ENCODE measurements around the gene XIRP2. TPM values are rescaled to one million over a fixed set of nuclear protein-coding genes. Genes with fewer than 3 reads are reported as not detected.

XIRP2 gene
- total RNA-seq, 2 donors from 2014 or later: not detected

GRCh38 chr2:167128130-167128529, 239.8 kb downstream of the XIRP2 start:
- no peak overlapping the region for H3K27ac ChIP-seq
- ATAC-seq (no peak), DNase-seq (no peak)
- H3K36me3 ChIP-seq (replicated peaks in 1 of 2; ENCODE audit: insufficient read depth in 1 of 2, low read depth in 2 of 2): no peaks in the 10 kb centered on the region
- H3K4me1 ChIP-seq: no peaks in the 10 kb centered on the region
- TF ChIP-seq POLR2A (IDR thresholded peaks at IDR 0.05): no peak
- no peak for TF ChIP-seq CTCF (IDR thresholded peaks at IDR 0.05)
- H3K4me3 ChIP-seq: no peak overlapping the region
- intact Hi-C loops (cut with DNase I): no loop called here
- no peaks in the 10 kb centered on the region for H3K9me3 ChIP-seq
- no peaks in the 10 kb centered on the region for H3K27me3 ChIP-seq
- WGBS, 2 donors: 91 to 95% methylated on average over 9 of the region's 9 CpGs

GRCh38 chr2:167132066-167132465, 243.8 kb downstream of the XIRP2 start:
- intact Hi-C loops (cut with DNase I): no loop called here
- H3K27me3 ChIP-seq: no peaks in the 10 kb centered on the region
- H3K4me1 ChIP-seq: no peaks in the 10 kb centered on the region
- no peak overlapping the region for H3K27ac ChIP-seq
- no peak for TF ChIP-seq CTCF (IDR thresholded peaks at IDR 0.05)
- no peak for TF ChIP-seq POLR2A (IDR thresholded peaks at IDR 0.05)
- WGBS, 2 donors: 100% methylated on average over 1 of the region's 1 CpG
- ATAC-seq (no peak), DNase-seq (no peak)
- no peaks in the 10 kb centered on the region for H3K36me3 ChIP-seq (replicated peaks in 1 of 2; ENCODE audit: insufficient read depth in 1 of 2, low read depth in 2 of 2)
- no peaks in the 10 kb centered on the region for H3K9me3 ChIP-seq
- no peak overlapping the region for H3K4me3 ChIP-seq

- H3K27ac ChIP-seq: no peak overlapping the region
- no peaks in the 10 kb centered on the region for H3K9me3 ChIP-seq
- DNase-seq (no peak), ATAC-seq (no peak)
- WGBS, 2 donors: 68 to 81% methylated on average over 3 of the region's 3 CpGs
- intact Hi-C loops (cut with DNase I): no loop called here
- H3K27me3 ChIP-seq: no peaks in the 10 kb centered on the region
- TF ChIP-seq POLR2A (IDR thresholded peaks at IDR 0.05) (no peak), CTCF (IDR thresholded peaks at IDR 0.05) (no peak)
- no peaks in the 10 kb centered on the region for H3K36me3 ChIP-seq (replicated peaks in 1 of 2; ENCODE audit: insufficient read depth in 1 of 2, low read depth in 2 of 2)
- H3K4me1 ChIP-seq: no peaks in the 10 kb centered on the region
- no peak overlapping the region for H3K4me3 ChIP-seq
These were observed 244.8 kb downstream of the XIRP2 start for GRCh38 chr2:167132906-167133555.

- ATAC-seq: no peak
- Histone ChIP-seq H3K36me3 (replicated peaks in 1 of 2; ENCODE audit: insufficient read depth in 1 of 2, low read depth in 2 of 2) (no peaks in the 10 kb centered on the region), H3K27me3 (no peaks in the 10 kb centered on the region), H3K9me3 (no peaks in the 10 kb centered on the region), H3K27ac (no peak overlapping the region), H3K4me1 (no peaks in the 10 kb centered on the region), H3K4me3 (no peak overlapping the region)
- DNase-seq: no peak
- TF ChIP-seq POLR2A (IDR thresholded peaks at IDR 0.05): no peak
- TF ChIP-seq CTCF (IDR thresholded peaks at IDR 0.05): no peak
- intact Hi-C loops (cut with DNase I): no loop called here
- WGBS, 2 donors: 76 to 82% methylated on average over 2 of the region's 2 CpGs
These were observed 245.3 kb downstream of the XIRP2 start for GRCh38 chr2:167133614-167134013.

GRCh38 chr2:167134381-167135072, 246.2 kb downstream of the XIRP2 start:
- H3K4me1 ChIP-seq: no peaks in the 10 kb centered on the region
- no peaks in the 10 kb centered on the region for H3K9me3 ChIP-seq
- H3K27ac ChIP-seq: no peak overlapping the region
- H3K4me3 ChIP-seq: no peak overlapping the region
- DNase-seq (no peak), ATAC-seq (no peak)
- H3K36me3 ChIP-seq (replicated peaks in 1 of 2; ENCODE audit: insufficient read depth in 1 of 2, low read depth in 2 of 2): no peaks in the 10 kb centered on the region
- H3K27me3 ChIP-seq: no peaks in the 10 kb centered on the region
- TF ChIP-seq CTCF (IDR thresholded peaks at IDR 0.05): no peak
- TF ChIP-seq POLR2A (IDR thresholded peaks at IDR 0.05): no peak
- WGBS, 2 donors: 83 to 88% methylated on average over 6 of the region's 6 CpGs
- intact Hi-C loops (cut with DNase I): no loop called here

All from body of pancreas (tissue), 4 donors.